ENCODE results near the gene TMEM30B.

GRCh38 chr14:61258985-61259384 is 22.2 kb downstream of the TMEM30B start:
- no peak for TF ChIP-seq CTCF (IDR thresholded peaks at IDR 0.05)
- TF ChIP-seq EP300 (IDR thresholded peaks at IDR 0.05), result no peak
- no peak for TF ChIP-seq POLR2A (IDR thresholded peaks at IDR 0.05)
